Neural progenitor cell (in vitro differentiated cells): Measurements from ENCODE around the gene CPNE2. TPM values are rescaled to one million over a fixed set of nuclear protein-coding genes. Genes with fewer than 3 reads are reported as not detected.
A peak's percentile ranks its signal among the peaks of the same experiment; 100 is the strongest.

Experiments used
- DNase-seq: peaks from one replicate; pipeline ENCODE4 v3.0.0-alpha.2; 2016; ENCODE audit warnings: low spot score
- H2AFZ ChIP-seq: fragments of 200-600 bp; sonication (generic); replicated peaks from 2 replicates; pipeline ENCODE4 v1.6.1; 2016; ENCODE audit warnings: antibody characterized with exemption
- H3F3A ChIP-seq: fragments of 200-600 bp; sonication (generic); 2 replicates; pipeline ENCODE4 v1.6.1; 2016; ENCODE audit warnings: antibody characterized with exemption, low read depth
- H3K27ac ChIP-seq: fragments of 200-600 bp; sonication (generic); 2 replicates; pipeline ENCODE4 v1.5.1; 2016; ENCODE audit warnings: mild to moderate bottlenecking
- H3K27me3 ChIP-seq: fragments of 200-600 bp; sonication (generic); 2 replicates; pipeline ENCODE4 v1.6.1; 2016; ENCODE audit warnings: mild to moderate bottlenecking, moderate library complexity
- H3K36me3 ChIP-seq: fragments of 200-600 bp; sonication (generic); 2 replicates; pipeline ENCODE4 v1.5.1; 2016
- H3K4me1 ChIP-seq: fragments of 200-600 bp; sonication (generic); 2 replicates; pipeline ENCODE4 v1.6.1; 2016; ENCODE audit warnings: mixed run types
- H3K4me2 ChIP-seq: fragments of 200-600 bp; sonication (generic); 2 replicates; pipeline ENCODE4 v1.6.1; 2016
- H3K4me3 ChIP-seq: fragments of 200-600 bp; sonication (generic); 2 replicates; pipeline ENCODE4 v1.5.1; 2016
- H3K79me2 ChIP-seq: fragments of 200-600 bp; sonication (generic); 2 replicates; pipeline ENCODE4 v1.6.1; 2016; ENCODE audit warnings: low read depth
- H3K9ac ChIP-seq: fragments of 200-600 bp; sonication (generic); 2 replicates; pipeline ENCODE4 v1.6.1; 2016
- H3K9me3 ChIP-seq: fragments of 200-600 bp; sonication (generic); 2 replicates; pipeline ENCODE4 v1.5.1; 2016; ENCODE audit warnings: low read depth
- H4K20me1 ChIP-seq: fragments of 200-600 bp; sonication (generic); 2 replicates; pipeline ENCODE4 v1.6.1; 2016; ENCODE audit warnings: low read depth
- H3K27ac Mint-ChIP-seq: 3 replicates; pipeline ENCODE4 v1.8.0; 2021; ENCODE audit warnings: mixed read lengths
- H3K27me3 Mint-ChIP-seq: 2 replicates; pipeline ENCODE4 v1.8.0; 2022; ENCODE audit warnings: low read depth, mild to moderate bottlenecking, inconsistent platforms, moderate library complexity, mixed read lengths; ENCODE audit not compliant: insufficient read depth
- H3K36me3 Mint-ChIP-seq: 3 replicates; pipeline ENCODE4 v1.8.0; 2021; ENCODE audit warnings: mixed read lengths
- H3K4me1 Mint-ChIP-seq: 3 replicates; pipeline ENCODE4 v1.8.0; 2021; ENCODE audit warnings: mixed read lengths
- H3K4me3 Mint-ChIP-seq: 3 replicates; pipeline ENCODE4 v1.8.0; 2021; ENCODE audit warnings: mild to moderate bottlenecking, moderate library complexity, mixed read lengths
- H3K9me3 Mint-ChIP-seq: 3 replicates; pipeline ENCODE4 v1.8.0; 2020; ENCODE audit warnings: mixed read lengths
- EZH2 ChIP-seq: fragments of 200-600 bp; sonication (generic); IDR thresholded peaks from 2 replicates; pipeline ENCODE4 v1.6.1; 2017; ENCODE audit warnings: antibody characterized with exemption, mild to moderate bottlenecking, moderate library complexity
- EZH2phosphoT487 ChIP-seq: fragments of 200-600 bp; sonication (generic); IDR thresholded peaks from 2 replicates; pipeline ENCODE4 v1.6.1; 2017; ENCODE audit warnings: antibody characterized with exemption
- total RNA-seq: library from RNA; depleted of rRNA; stranded (reverse); fragments of >200 nt; gene quantifications from 2 replicates; pipeline ENCODE4 v1.2.3, GENCODE V29; 2015; ENCODE audit warnings: low replicate concordance
- TF ChIP-seq, protein P1 (sequence below): fragments of 200-600 bp; sonication (generic); IDR thresholded peaks from 2 replicates; pipeline ENCODE4 v1.5.1; 2017; ENCODE audit warnings: antibody characterized with exemption, mild to moderate bottlenecking

CPNE2 gene
- total RNA-seq, 1 donor from 2014 or later, result 19.8 TPM

DNA sequence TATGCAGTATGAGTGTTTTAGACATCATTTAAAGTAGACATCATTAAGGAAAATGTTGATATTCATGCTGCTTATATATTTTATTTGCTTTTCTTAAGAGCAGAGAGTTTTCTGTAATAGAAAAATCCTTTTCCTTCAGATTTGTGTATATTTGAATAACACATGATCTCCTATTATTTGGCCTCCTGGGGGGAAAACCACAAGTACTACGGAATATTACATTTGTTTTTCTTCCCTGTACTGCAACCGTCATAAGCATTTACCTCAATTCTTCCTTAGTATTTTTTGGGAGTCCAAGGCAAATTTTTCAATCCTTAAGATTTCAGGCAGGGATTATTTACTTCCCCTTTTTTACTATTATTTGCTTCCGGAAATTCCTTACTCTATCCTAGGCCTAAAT is 99.8 kb downstream of the CPNE2 start:
- no peaks in the 10 kb centered on the region for H3K9me3 Mint-ChIP-seq
- peaks cover 29% of the 10 kb centered on the region for H3K4me1 Mint-ChIP-seq
- no peak overlapping the region for H3K4me2 ChIP-seq
- H3F3A ChIP-seq, result peaks cover 4% of the 10 kb centered on the region
- no peaks in the 10 kb centered on the region for H3K27me3 ChIP-seq
- peaks cover 8% of the 10 kb centered on the region for H3K4me1 ChIP-seq
- H3K27ac ChIP-seq, result no peak overlapping the region
- peaks cover 19% of the 10 kb centered on the region for H3K36me3 Mint-ChIP-seq
- H3K79me2 ChIP-seq, result peaks cover 100% of the 10 kb centered on the region
- no peak overlapping the region for H2AFZ ChIP-seq
- no peak overlapping the region for H3K4me3 Mint-ChIP-seq
- H3K27me3 Mint-ChIP-seq, result no peaks in the 10 kb centered on the region
- H3K9ac ChIP-seq, result no peak overlapping the region
- TF ChIP-seq EZH2phosphoT487, result no peak
- TF ChIP-seq, protein P1, sequence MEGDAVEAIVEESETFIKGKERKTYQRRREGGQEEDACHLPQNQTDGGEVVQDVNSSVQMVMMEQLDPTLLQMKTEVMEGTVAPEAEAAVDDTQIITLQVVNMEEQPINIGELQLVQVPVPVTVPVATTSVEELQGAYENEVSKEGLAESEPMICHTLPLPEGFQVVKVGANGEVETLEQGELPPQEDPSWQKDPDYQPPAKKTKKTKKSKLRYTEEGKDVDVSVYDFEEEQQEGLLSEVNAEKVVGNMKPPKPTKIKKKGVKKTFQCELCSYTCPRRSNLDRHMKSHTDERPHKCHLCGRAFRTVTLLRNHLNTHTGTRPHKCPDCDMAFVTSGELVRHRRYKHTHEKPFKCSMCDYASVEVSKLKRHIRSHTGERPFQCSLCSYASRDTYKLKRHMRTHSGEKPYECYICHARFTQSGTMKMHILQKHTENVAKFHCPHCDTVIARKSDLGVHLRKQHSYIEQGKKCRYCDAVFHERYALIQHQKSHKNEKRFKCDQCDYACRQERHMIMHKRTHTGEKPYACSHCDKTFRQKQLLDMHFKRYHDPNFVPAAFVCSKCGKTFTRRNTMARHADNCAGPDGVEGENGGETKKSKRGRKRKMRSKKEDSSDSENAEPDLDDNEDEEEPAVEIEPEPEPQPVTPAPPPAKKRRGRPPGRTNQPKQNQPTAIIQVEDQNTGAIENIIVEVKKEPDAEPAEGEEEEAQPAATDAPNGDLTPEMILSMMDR, result no peak
- H4K20me1 ChIP-seq, result peaks cover 38% of the 10 kb centered on the region
- DNase-seq, result no peak
- no peak overlapping the region for H3K4me3 ChIP-seq
- no peaks in the 10 kb centered on the region for H3K9me3 ChIP-seq
- H3K36me3 ChIP-seq, result no peaks in the 10 kb centered on the region
- H3K27ac Mint-ChIP-seq, result no peak overlapping the region

DNA sequence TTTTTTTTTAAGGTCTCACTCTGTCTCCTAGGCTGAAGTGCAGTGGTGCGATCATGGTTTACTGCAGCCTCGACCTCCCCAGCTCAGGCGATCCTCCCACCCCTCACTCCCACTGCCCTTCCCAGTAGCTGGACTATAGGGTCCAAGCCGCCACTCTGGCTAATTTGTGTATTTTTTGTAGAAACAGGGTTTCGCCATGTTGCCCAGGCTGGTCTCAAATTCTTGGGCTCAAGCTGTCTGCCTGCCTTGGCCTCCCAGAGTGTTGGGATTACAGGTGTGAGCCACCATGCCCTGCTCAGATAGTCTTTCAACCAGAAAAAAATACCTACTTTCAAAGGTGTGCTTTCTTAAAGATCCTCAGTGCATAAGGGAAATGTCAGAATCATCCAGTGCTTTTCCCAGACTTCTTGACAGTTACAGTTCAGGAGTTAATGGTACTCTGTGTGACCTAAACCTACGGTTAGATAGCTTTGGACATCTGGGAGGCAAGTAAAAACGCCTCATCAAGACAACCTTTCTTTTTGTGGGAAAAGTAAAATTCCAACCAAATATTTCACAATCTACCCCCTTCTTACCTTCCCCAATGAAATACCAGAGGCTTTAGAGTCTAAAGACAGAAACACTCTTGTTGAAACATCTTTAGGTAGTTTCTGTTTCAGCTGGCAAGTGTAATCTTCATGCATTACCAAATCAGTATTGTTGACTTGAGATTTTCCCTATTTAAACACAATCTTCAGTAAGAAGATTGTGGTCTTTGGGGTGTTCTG is 100.5 kb downstream of the CPNE2 start:
- Mint-ChIP-seq H3K4me3 (no peak overlapping the region), H3K27ac (no peak overlapping the region), H3K4me1 (peaks cover 25% of the 10 kb centered on the region), H3K36me3 (peaks cover 19% of the 10 kb centered on the region), H3K9me3 (no peaks in the 10 kb centered on the region), H3K27me3 (no peaks in the 10 kb centered on the region)
- Histone ChIP-seq H3K27ac (no peak overlapping the region), H3K36me3 (no peaks in the 10 kb centered on the region), H3K79me2 (peaks cover 100% of the 10 kb centered on the region), H3K9ac (no peak overlapping the region), H4K20me1 (peaks cover 31% of the 10 kb centered on the region), H3K9me3 (no peaks in the 10 kb centered on the region), H3K4me2 (no peak overlapping the region), H3K4me3 (no peak overlapping the region), H3K4me1 (peaks cover 2% of the 10 kb centered on the region), H3K27me3 (no peaks in the 10 kb centered on the region), H2AFZ (no peak overlapping the region), H3F3A (no peaks in the 10 kb centered on the region)
- TF ChIP-seq, protein P1, result no peak
- TF ChIP-seq EZH2 (no peak), EZH2phosphoT487 (no peak)
- DNase-seq, result no peak

- Mint-ChIP-seq H3K4me1 (peaks cover 17% of the 10 kb centered on the region), H3K36me3 (peaks cover 30% of the 10 kb centered on the region), H3K27ac (peak overlapping the region; percentile 33), H3K27me3 (no peaks in the 10 kb centered on the region), H3K4me3 (no peak overlapping the region), H3K9me3 (peaks cover 13% of the 10 kb centered on the region)
- H3K4me2 ChIP-seq, result no peak overlapping the region
- H3K27ac ChIP-seq, result no peak overlapping the region
- H3K36me3 ChIP-seq, result no peaks in the 10 kb centered on the region
- peaks cover 96% of the 10 kb centered on the region for H3K79me2 ChIP-seq
- no peaks in the 10 kb centered on the region for H3F3A ChIP-seq
- H3K4me1 ChIP-seq, result no peaks in the 10 kb centered on the region
- no peak for DNase-seq
- H4K20me1 ChIP-seq, result peaks cover 23% of the 10 kb centered on the region
- H3K4me3 ChIP-seq, result no peak overlapping the region
- H3K9me3 ChIP-seq, result no peaks in the 10 kb centered on the region
- no peak for TF ChIP-seq EZH2phosphoT487
- TF ChIP-seq, protein P1, result no peak
- H2AFZ ChIP-seq, result no peak overlapping the region
- H3K27me3 ChIP-seq, result no peaks in the 10 kb centered on the region
- H3K9ac ChIP-seq, result no peak overlapping the region
Measured at GRCh38 chr16:57194512-57194911, 102.1 kb downstream of the CPNE2 start.
